H1 (cell line): ENCODE measurements around the gene VGLL3. TPM values are rescaled to one million over a fixed set of nuclear protein-coding genes. Genes with fewer than 3 reads are reported as not detected.

ENCODE experiments used
- CTCF ChIA-PET: fragments of 300-600 bp; sonication (Branson Sonifier 250); formaldehyde crosslinking; loops from one replicate; lab custom pipeline; 2021; ENCODE audit not compliant: partially characterized antibody; lab: Charles Lee
- POLR2A ChIA-PET: fragments of 300-600 bp; sonication (Branson Sonifier 250); formaldehyde crosslinking; loops from one replicate; lab custom pipeline; 2021; ENCODE audit warnings: inconsistent platforms; ENCODE audit not compliant: partially characterized antibody; lab: Charles Lee
- DNase-seq, 2 experiments: peaks; one replicate each; pipeline versions ENCODE4 v3.0.0 to v3.0.0-alpha.2; 2010 to 2022; ENCODE audit warnings: low spot score in 2 of 2, low read depth in 1 of 2, mixed read lengths in 1 of 2
- FAIRE-seq: peaks from 2 replicates; lab custom pipeline; 2011; peaks lifted over from hg19 to GRCh38; lab: Jason Lieb, UNC
- H2AFZ ChIP-seq: 2 replicates; pipeline ENCODE4 v1.8.1; 2012; ENCODE audit warnings: low read length, inconsistent platforms
- H2AK5ac ChIP-seq: 2 replicates; pipeline ENCODE4 v1.6.1; 2013; ENCODE audit warnings: low read depth, low read length
- H2BK120ac ChIP-seq: replicated peaks from 2 replicates; pipeline ENCODE3; 2013; ENCODE audit warnings: low read depth, low read length, inconsistent platforms
- H2BK12ac ChIP-seq: 2 replicates; pipeline ENCODE4 v1.6.1; 2013; ENCODE audit warnings: low read depth, low read length
- H2BK15ac ChIP-seq: 2 replicates; pipeline ENCODE4 v1.6.1; 2013; ENCODE audit warnings: low read length
- H2BK20ac ChIP-seq: 2 replicates; pipeline ENCODE4 v1.6.1; 2013; ENCODE audit warnings: low read length
- H2BK5ac ChIP-seq: 2 replicates; pipeline ENCODE4 v1.6.1; 2013; ENCODE audit warnings: low read depth, low read length
- H3K14ac ChIP-seq: 2 replicates; pipeline ENCODE4 v1.6.1; 2013; ENCODE audit warnings: inconsistent platforms; ENCODE audit not compliant: insufficient read length
- H3K18ac ChIP-seq: 2 replicates; pipeline ENCODE4 v1.6.1; 2013; ENCODE audit warnings: low read length; ENCODE audit errors: extremely low read depth
- H3K23ac ChIP-seq: 2 replicates; pipeline ENCODE4 v1.6.1; 2013; ENCODE audit warnings: inconsistent platforms; ENCODE audit not compliant: insufficient read length
- H3K23me2 ChIP-seq: 2 replicates; pipeline ENCODE4 v1.6.1; 2013; ENCODE audit warnings: low read depth, low read length
- H3K27ac ChIP-seq: 2 replicates; pipeline ENCODE4 v1.6.1; 2011; ENCODE audit warnings: low read depth, low read length, inconsistent platforms
- H3K27me3 ChIP-seq, 4 experiments: replicated peaks in 1 of 4; 1 replicate in 1 of 4; 2 replicates in 3 of 4; pipeline versions ENCODE4 v1.6.1 to v1.8.1; 2011 to 2013; ENCODE audit warnings: low read length in 3 of 4, mild to moderate bottlenecking in 3 of 4, inconsistent platforms in 2 of 4, mixed read lengths in 2 of 4, moderate library complexity in 1 of 4; ENCODE audit not compliant: control insufficient read depth in 3 of 4, insufficient read depth in 3 of 4; ENCODE audit errors: extremely low read depth in 1 of 4
- H3K36me3 ChIP-seq, 4 experiments: 2 replicates each; pipeline versions ENCODE4 v1.6.1 to v1.8.1; 2011 to 2013; ENCODE audit warnings: mild to moderate bottlenecking in 4 of 4, low read length in 3 of 4, moderate library complexity in 2 of 4, control low read depth in 1 of 4, inconsistent platforms in 1 of 4; ENCODE audit not compliant: insufficient read depth in 4 of 4, control insufficient read depth in 2 of 4
- H3K4ac ChIP-seq: replicated peaks from 2 replicates; pipeline ENCODE3; 2013; ENCODE audit warnings: low read length, low read depth, mixed read lengths, inconsistent platforms; ENCODE audit not compliant: insufficient read length
- H3K4me1 ChIP-seq, 4 experiments: replicated peaks in 1 of 4; 1 replicate in 1 of 4; 2 replicates in 3 of 4; pipeline versions ENCODE4 v1.6.1 to v1.8.1; 2011 to 2013; ENCODE audit warnings: low read length in 3 of 4, inconsistent platforms in 2 of 4, mixed read lengths in 1 of 4; ENCODE audit not compliant: insufficient read depth in 4 of 4, control insufficient read depth in 3 of 4
- H3K4me2 ChIP-seq, 2 experiments: 2 replicates each; pipeline versions ENCODE4 v1.6.1 to v1.8.1; 2011 to 2013; ENCODE audit warnings: low read depth in 2 of 2, low read length in 2 of 2, control low read depth in 1 of 2, inconsistent platforms in 1 of 2, mild to moderate bottlenecking in 1 of 2; ENCODE audit not compliant: insufficient read depth in 1 of 2
- H3K4me3 ChIP-seq, 4 experiments: fragments of 200-600, 300-600 bp in 1 of 4; sonication (generic), shearing (Covaris generic), sonication (Bioruptor Twin) in 1 of 4; 2 replicates each; pipeline versions ENCODE4 v1.5.1 to v1.8.1; 2011 to 2016; ENCODE audit warnings: low read length in 4 of 4, low read depth in 3 of 4, control low read depth in 2 of 4, inconsistent platforms in 2 of 4, mild to moderate bottlenecking in 2 of 4, mixed read lengths in 1 of 4, moderate library complexity in 1 of 4; ENCODE audit not compliant: insufficient read depth in 2 of 4; ENCODE audit errors: extremely low read depth in 1 of 4
- H3K56ac ChIP-seq: replicated peaks from 2 replicates; pipeline ENCODE3; 2013; ENCODE audit warnings: low read depth, mild to moderate bottlenecking, mixed read lengths, low read length, inconsistent platforms; ENCODE audit not compliant: insufficient read length
- H3K79me1 ChIP-seq: 2 replicates; pipeline ENCODE4 v1.6.1; 2013; ENCODE audit warnings: low read depth, low read length, control low read depth
- H3K79me2 ChIP-seq, 2 experiments: 2 replicates each; pipeline versions ENCODE4 v1.6.1 to v1.8.1; 2012 to 2013; ENCODE audit warnings: low read length in 2 of 2, mild to moderate bottlenecking in 2 of 2, inconsistent platforms in 1 of 2; ENCODE audit not compliant: insufficient read depth in 2 of 2, control insufficient read depth in 1 of 2
- H3K9ac ChIP-seq, 4 experiments: replicated peaks in 1 of 4; 1 replicate in 1 of 4; 2 replicates in 3 of 4; pipeline versions ENCODE4 v1.6.1 to v1.8.1; 2011 to 2013; ENCODE audit warnings: low read depth in 3 of 4, low read length in 3 of 4, control low read depth in 2 of 4, mild to moderate bottlenecking in 2 of 4, moderate library complexity in 2 of 4, inconsistent platforms in 1 of 4; ENCODE audit errors: extremely low read depth in 1 of 4
- H3K9me3 ChIP-seq, 2 experiments: 2 replicates each; pipeline versions ENCODE4 v1.6.1 to v1.8.1; 2012 to 2013; ENCODE audit warnings: mild to moderate bottlenecking in 2 of 2, moderate library complexity in 2 of 2, control low read depth in 1 of 2, inconsistent platforms in 1 of 2, low read depth in 1 of 2, low read length in 1 of 2, mixed read lengths in 1 of 2; ENCODE audit not compliant: insufficient read depth in 2 of 2
- H4K20me1 ChIP-seq, 2 experiments: replicated peaks in 1 of 2; 2 replicates each; pipeline versions ENCODE3 to v1.8.1; 2011 to 2013; ENCODE audit warnings: inconsistent platforms in 2 of 2, low read length in 2 of 2, mild to moderate bottlenecking in 1 of 2; ENCODE audit not compliant: insufficient read depth in 2 of 2, control insufficient read depth in 1 of 2
- H4K5ac ChIP-seq: 2 replicates; pipeline ENCODE4 v1.6.1; 2013; ENCODE audit warnings: low read length, low read depth, mixed read lengths, inconsistent platforms; ENCODE audit not compliant: insufficient read length
- H4K8ac ChIP-seq: 2 replicates; pipeline ENCODE4 v1.8.0; 2013; ENCODE audit warnings: mild to moderate bottlenecking, moderate library complexity, low read length, inconsistent platforms; ENCODE audit not compliant: insufficient read depth; ENCODE audit errors: extremely low read depth
- H4K91ac ChIP-seq: replicated peaks from 2 replicates; pipeline ENCODE3; 2013; ENCODE audit warnings: low read length, mixed read lengths, inconsistent platforms; ENCODE audit not compliant: insufficient read length
- ATF3 ChIP-seq: IDR thresholded peaks from 2 replicates; pipeline ENCODE4 v1.6.1; 2011; ENCODE audit warnings: low read depth, mild to moderate bottlenecking, low read length; ENCODE audit not compliant: insufficient read depth
- EZH2 ChIP-seq: fragments of 200-600 bp; sonication (generic); IDR thresholded peaks from 2 replicates; pipeline ENCODE4 v1.7.1; 2012; ENCODE audit warnings: low read depth, mild to moderate bottlenecking, moderate library complexity, low read length, inconsistent platforms; ENCODE audit not compliant: severe bottlenecking
- GABPA ChIP-seq: IDR thresholded peaks from 2 replicates; pipeline ENCODE4 v1.6.1; 2011; ENCODE audit warnings: mild to moderate bottlenecking, low read length, moderate library complexity, borderline replicate concordance; ENCODE audit not compliant: insufficient read depth
- HDAC2 ChIP-seq, 2 experiments: fragments of 300-600 bp in 1 of 2; sonication (generic) in 1 of 2; IDR thresholded peaks; 2 replicates each; pipeline ENCODE4 v1.6.1; 2011 to 2012; ENCODE audit warnings: low read depth in 2 of 2, low read length in 2 of 2, mild to moderate bottlenecking in 2 of 2, moderate library complexity in 2 of 2, borderline replicate concordance in 1 of 2, inconsistent platforms in 1 of 2
- JUND ChIP-seq: IDR thresholded peaks from 2 replicates; pipeline ENCODE4 v1.6.1; 2011; ENCODE audit warnings: mild to moderate bottlenecking, improper control_type of control experiment, low read length
- TAF1 ChIP-seq: IDR thresholded peaks from 2 replicates; pipeline ENCODE4 v1.6.1; 2011; ENCODE audit warnings: mild to moderate bottlenecking, low read depth, low read length
- TEAD4 ChIP-seq: IDR thresholded peaks from 2 replicates; pipeline ENCODE4 v1.6.1; 2012; ENCODE audit warnings: low read depth, low read length, inconsistent platforms, mixed read lengths
- WGBS, 2 experiments: shearing (Covaris generic) in 1 of 2; methylation state at CpG; one replicate each; pipeline versions ENCODE4 v1.1.6 to v1.1.7; 2013 to 2015; ENCODE audit warnings: low lambda C conversion rate in 2 of 2, mixed read lengths in 2 of 2, inconsistent platforms in 1 of 2, low coverage in 1 of 2, missing lambda C conversion rate in 1 of 2; ENCODE audit not compliant: insufficient replicate concordance in 2 of 2, insufficient coverage in 1 of 2, insufficient read length in 1 of 2; ENCODE audit errors: extremely low coverage in 1 of 2, missing lambda C conversion rate in 1 of 2; 5-methylcytosine and 5-hydroxymethylcytosine counted together
- polyA plus RNA-seq, 7 experiments: library from polyadenylated mRNA; depleted of rRNA in 3 of 7; stranded (reverse) in 5 of 7; unstranded in 2 of 7; fragments of >200 nt in 5 of 7; fragments of 200-250 nt in 2 of 7; gene quantifications; 1 replicate in 5 of 7; 2 replicates in 1 of 7; 4 replicates in 1 of 7; pipeline versions ENCODE4 v1.2.1 to v1.2.3, GENCODE V29; 2011 to 2013; ENCODE audit warnings: missing spikeins in 2 of 7, mixed read lengths in 2 of 7
- total RNA-seq: library from RNA; stranded (reverse); fragmentation: NEBNext Ultra II Directional; extraction: Animal tissue kit (Norgen Biotek cat#: 25700); gene quantifications from 2 replicates; pipeline ENCODE4 v1.2.1, GENCODE V29; 2021

The VGLL3 gene
- total and polyA plus RNA-seq, 2 of the 8 experiments (the other 6 are each of a cell fraction or from before 2014, with no cell fraction given): 13.4 to 24.2 TPM

- FAIRE-seq: no peak
- no peaks in the 10 kb centered on the region for H3K27me3 ChIP-seq
- H3K4me1 ChIP-seq: no peaks in the 10 kb centered on the region
- H2BK120ac ChIP-seq: no peak overlapping the region
- no peak overlapping the region for H3K4me3 ChIP-seq
- no peak overlapping the region for H2AK5ac ChIP-seq
- no peak overlapping the region for H2BK12ac ChIP-seq
- no peak overlapping the region for H2BK5ac ChIP-seq
- H4K8ac ChIP-seq: no peak overlapping the region
- H3K4me2 ChIP-seq: no peak overlapping the region
- 46% methylated on average over 2 of the region's 2 CpGs; no CpG with 5 or more reads in 1 of the 2 experiments for WGBS, 2 experiments
- ChIA-PET POLR2A (no interaction called here), CTCF (interaction anchor here (0.9 kb wide), 1 partner anchor 31 kb away, joined by 3 read pairs; no protein-coding TSS in a partner anchor)
- no peaks in the 10 kb centered on the region for H3K23me2 ChIP-seq
- no peak overlapping the region for H3K27ac ChIP-seq
- H2BK15ac ChIP-seq: no peak overlapping the region
- no peak overlapping the region for H4K5ac ChIP-seq
- H3K79me1 ChIP-seq: no peaks in the 10 kb centered on the region
- H3K56ac ChIP-seq: no peak overlapping the region
- H3K4ac ChIP-seq: no peak overlapping the region
- no peak overlapping the region for H3K23ac ChIP-seq
- H3K36me3 ChIP-seq: no peaks in the 10 kb centered on the region
- no peaks in the 10 kb centered on the region for H3K9me3 ChIP-seq
- H3K79me2 ChIP-seq: no peaks in the 10 kb centered on the region
- DNase-seq: no peak
- no peak overlapping the region for H3K14ac ChIP-seq
- TF ChIP-seq TAF1: no peak
- no peak for TF ChIP-seq TEAD4
- TF ChIP-seq GABPA: no peak
- TF ChIP-seq EZH2: no peak
- TF ChIP-seq HDAC2 (IDR thresholded peaks at IDR 0.05; ENCODE audit: borderline replicate concordance in 1 of 2, low read depth in 2 of 2, low read length in 2 of 2): no peak
- TF ChIP-seq JUND: no peak
- no peak for TF ChIP-seq ATF3
- H4K91ac ChIP-seq: no peak overlapping the region
- no peak overlapping the region for H2AFZ ChIP-seq
- H4K20me1 ChIP-seq: no peaks in the 10 kb centered on the region
- H2BK20ac ChIP-seq: no peak overlapping the region
- H3K18ac ChIP-seq: no peak overlapping the region
- no peak overlapping the region for H3K9ac ChIP-seq
These were observed 18.3 kb upstream of the VGLL3 start for GRCh38 chr3:87009271-87009670.
